Measurements from ENCODE around the gene CAPNS1. TPM values are rescaled to one million over a fixed set of nuclear protein-coding genes. Genes with fewer than 3 reads are reported as not detected.

The CAPNS1 gene
- total and polyA plus RNA-seq, 2 of the 13 experiments (the other 11 are each of a cell fraction or from before 2014, with no cell fraction given): 322 to 526 TPM

DNA sequence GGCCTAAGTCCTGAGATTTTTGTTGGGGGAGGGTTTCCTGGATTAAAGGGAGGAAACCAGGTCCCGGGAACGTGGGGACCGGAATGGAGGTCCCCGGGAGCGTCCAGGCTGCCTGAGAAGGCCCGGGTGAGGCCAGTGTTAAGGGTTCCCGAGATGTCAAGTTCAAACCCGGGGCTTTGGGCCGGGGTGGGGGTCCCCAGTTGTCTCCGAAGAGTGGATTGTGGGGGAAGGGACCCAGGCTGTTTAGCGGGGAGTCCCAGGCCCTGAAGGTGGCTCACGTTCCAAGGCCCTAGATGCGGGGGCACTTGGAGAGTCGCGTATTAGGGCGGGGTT is 12.1 kb downstream of the CAPNS1 start:
- ChIA-PET CTCF (ENCODE audit: low intra/inter-chr PET ratio, low total read pairs) (no interaction called here), POLR2A (no interaction called here)
- no TSS peak for BruUV-seq (replicated peaks)
- in situ Hi-C loops (cut with HindIII; ENCODE audit: extremely low pct_ligation_motif_present, low pct_unique_long_range_greater_than_20kb): no loop called here
- Histone ChIP-seq H3K9me3 (ENCODE audit: low read length) (no peaks in the 10 kb centered on the region), H3K4me1 (ENCODE audit: insufficient read depth, low read length) (no peaks in the 10 kb centered on the region), H4K20me1 (ENCODE audit: insufficient read depth, low read length) (no peaks in the 10 kb centered on the region), H3K9ac (ENCODE audit: insufficient read depth, low read depth, low read length) (no peak overlapping the region), H3K4me3 (replicated peaks in 1 of 3; ENCODE audit: insufficient read depth in 1 of 3, low read depth in 2 of 3, low read length in 3 of 3) (no peak overlapping the region), H3K36me3 (replicated peaks in 1 of 2; ENCODE audit: control insufficient read depth in 1 of 2, insufficient read depth in 2 of 2, low read length in 2 of 2) (peaks cover 15 to 33% of the 10 kb centered on the region in 2 experiments; a peak in 4 of 5 replicates), H3K79me2 (ENCODE audit: insufficient read depth, low read length) (no peaks in the 10 kb centered on the region), H2AFZ (ENCODE audit: low read length) (no peak overlapping the region), H3K27ac (ENCODE audit: extremely low read length, insufficient read depth, low read length) (no peak overlapping the region), H3K4me2 (ENCODE audit: low read depth, low read length) (no peak overlapping the region), H3K27me3 (ENCODE audit: control insufficient read depth in 1 of 2, insufficient read depth in 2 of 2, low read length in 2 of 2) (no peaks in the 10 kb centered on the region)
- ATAC-seq: no peak
- 98% methylated on average over 7 of the region's 16 CpGs for WGBS (ENCODE audit: low lambda C conversion rate)
- no peak for DNase-seq (ENCODE audit: low spot score)
- TF ChIP-seq ZNF367 (CRISPR knock-in tag; IDR thresholded peaks at IDR 0.05; ENCODE audit: borderline replicate concordance): no peak
- TF ChIP-seq ZNF776 (CRISPR knock-in tag; IDR thresholded peaks at IDR 0.05): no peak
- no peak for TF ChIP-seq ZNF674 (CRISPR knock-in tag; IDR thresholded peaks at IDR 0.05; ENCODE audit: low read depth)
- TF ChIP-seq, protein P1, sequence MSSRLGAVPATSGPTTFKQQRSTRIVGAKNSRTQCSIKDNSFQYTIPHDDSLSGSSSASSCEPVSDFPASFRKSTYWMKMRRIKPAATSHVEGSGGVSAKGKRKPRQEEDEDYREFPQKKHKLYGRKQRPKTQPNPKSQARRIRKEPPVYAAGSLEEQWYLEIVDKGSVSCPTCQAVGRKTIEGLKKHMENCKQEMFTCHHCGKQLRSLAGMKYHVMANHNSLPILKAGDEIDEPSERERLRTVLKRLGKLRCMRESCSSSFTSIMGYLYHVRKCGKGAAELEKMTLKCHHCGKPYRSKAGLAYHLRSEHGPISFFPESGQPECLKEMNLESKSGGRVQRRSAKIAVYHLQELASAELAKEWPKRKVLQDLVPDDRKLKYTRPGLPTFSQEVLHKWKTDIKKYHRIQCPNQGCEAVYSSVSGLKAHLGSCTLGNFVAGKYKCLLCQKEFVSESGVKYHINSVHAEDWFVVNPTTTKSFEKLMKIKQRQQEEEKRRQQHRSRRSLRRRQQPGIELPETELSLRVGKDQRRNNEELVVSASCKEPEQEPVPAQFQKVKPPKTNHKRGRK (CRISPR knock-in tag; IDR thresholded peaks at IDR 0.05): no peak
- no peak for TF ChIP-seq TMF1 (CRISPR knock-in tag; IDR thresholded peaks at IDR 0.05; ENCODE audit: low read depth)
- no peak for TF ChIP-seq HES4 (CRISPR knock-in tag; IDR thresholded peaks at IDR 0.05; ENCODE audit: borderline replicate concordance)
- TF ChIP-seq ZMYM3 (CRISPR knock-in tag; IDR thresholded peaks at IDR 0.05): no peak
- TF ChIP-seq, protein P2, sequence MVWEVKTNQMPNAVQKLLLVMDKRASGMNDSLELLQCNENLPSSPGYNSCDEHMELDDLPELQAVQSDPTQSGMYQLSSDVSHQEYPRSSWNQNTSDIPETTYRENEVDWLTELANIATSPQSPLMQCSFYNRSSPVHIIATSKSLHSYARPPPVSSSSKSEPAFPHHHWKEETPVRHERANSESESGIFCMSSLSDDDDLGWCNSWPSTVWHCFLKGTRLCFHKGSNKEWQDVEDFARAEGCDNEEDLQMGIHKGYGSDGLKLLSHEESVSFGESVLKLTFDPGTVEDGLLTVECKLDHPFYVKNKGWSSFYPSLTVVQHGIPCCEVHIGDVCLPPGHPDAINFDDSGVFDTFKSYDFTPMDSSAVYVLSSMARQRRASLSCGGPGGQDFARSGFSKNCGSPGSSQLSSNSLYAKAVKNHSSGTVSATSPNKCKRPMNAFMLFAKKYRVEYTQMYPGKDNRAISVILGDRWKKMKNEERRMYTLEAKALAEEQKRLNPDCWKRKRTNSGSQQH (CRISPR knock-in tag; IDR thresholded peaks at IDR 0.05; ENCODE audit: low read depth): no peak
- TF ChIP-seq NFKBIZ (CRISPR knock-in tag; IDR thresholded peaks at IDR 0.05): no peak
- TF ChIP-seq PCBP1 (IDR thresholded peaks at IDR 0.05; ENCODE audit: borderline replicate concordance, low read depth, low read length): no peak
- no peak for TF ChIP-seq THAP11 (CRISPR knock-in tag; IDR thresholded peaks at IDR 0.05)
- no peak for TF ChIP-seq ZNF841 (CRISPR knock-in tag; IDR thresholded peaks at IDR 0.05; ENCODE audit: borderline replicate concordance)
- TF ChIP-seq ELF1 (CRISPR knock-in tag; IDR thresholded peaks at IDR 0.05): no peak
- TF ChIP-seq MED1 (CRISPR knock-in tag; IDR thresholded peaks at IDR 0.05): no peak
- intact Hi-C loops (cut with micrococcal nuclease; ENCODE audit: unreplicated experiment): no loop called here
- no peak for FAIRE-seq

All from HepG2 (cell line).